ENCODE data around the gene SPDYE3.
"Not testable (repeated sequence)": the region's sequence is repeated elsewhere in the genome, so short reads cannot be mapped to it uniquely, and the experiment has no call there.

The SPDYE3 gene, protein sequence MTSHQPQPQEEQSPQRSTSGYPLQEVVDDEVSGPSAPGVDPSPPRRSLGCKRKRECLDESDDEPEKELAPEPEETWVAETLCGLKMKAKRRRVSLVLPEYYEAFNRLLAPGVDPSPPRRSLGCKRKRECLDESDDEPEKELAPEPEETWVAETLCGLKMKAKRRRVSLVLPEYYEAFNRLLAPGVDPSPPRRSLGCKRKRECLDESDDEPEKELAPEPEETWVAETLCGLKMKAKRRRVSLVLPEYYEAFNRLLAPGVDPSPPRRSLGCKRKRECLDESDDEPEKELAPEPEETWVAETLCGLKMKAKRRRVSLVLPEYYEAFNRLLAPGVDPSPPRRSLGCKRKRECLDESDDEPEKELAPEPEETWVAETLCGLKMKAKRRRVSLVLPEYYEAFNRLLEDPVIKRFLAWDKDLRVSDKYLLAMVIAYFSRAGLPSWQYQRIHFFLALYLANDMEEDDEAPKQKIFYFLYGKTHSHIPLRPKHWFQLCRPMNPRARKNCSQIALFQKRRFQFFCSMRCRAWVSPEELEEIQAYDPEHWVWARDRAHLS

DNA sequence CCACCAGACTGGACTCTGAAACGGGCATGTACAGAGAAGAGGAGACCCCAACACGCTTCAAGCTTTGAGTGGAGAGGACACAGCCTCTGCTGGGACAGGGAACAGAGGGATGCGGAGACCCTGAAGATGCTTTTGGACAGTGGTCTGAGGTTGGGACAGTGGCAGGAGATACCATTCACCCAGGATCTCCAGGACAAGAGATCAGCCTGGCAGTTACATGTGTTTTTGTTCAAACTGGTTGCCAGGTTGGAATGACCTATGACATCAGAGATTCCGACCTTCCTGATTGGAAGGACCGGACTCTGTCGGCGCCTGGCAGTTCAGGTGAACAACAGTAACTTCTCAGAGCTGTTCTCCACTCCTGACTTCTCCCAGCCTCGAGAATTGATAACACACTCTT is at the start of gene SPDYE3:
SPDYE3 (plus strand) TSS at position 301 of the 400 bp plus-strand sequence. CDS start 184 bp downstream, outside the sequence.
- not testable (repeated sequence) for DNase-seq (ENCODE audit: low read depth in 3 of 3, low spot score in 1 of 3)

DNA sequence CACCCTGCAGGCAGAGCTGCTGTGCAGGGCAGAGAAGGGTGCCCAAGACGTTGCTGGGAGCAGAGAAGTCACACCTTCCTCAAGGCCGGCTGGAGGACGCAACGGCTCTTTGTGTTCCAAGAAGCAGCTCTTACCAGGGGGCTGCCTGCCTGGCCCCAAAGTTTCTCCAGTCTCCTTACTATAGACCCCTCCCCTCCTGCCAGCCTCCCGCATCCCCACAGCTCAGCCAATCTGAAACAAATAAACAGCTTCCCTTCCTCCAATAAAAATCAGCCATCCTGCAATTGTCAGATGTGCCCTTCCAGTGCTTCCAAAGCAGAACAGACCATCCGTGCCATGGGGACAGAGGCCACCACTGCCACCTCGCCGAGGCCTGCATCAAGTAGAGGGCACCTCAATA is 47.5 kb upstream of the SPDYE3 start:
- DNase-seq (ENCODE audit: low read depth in 3 of 3, low spot score in 1 of 3): not testable (repeated sequence)

DNA sequence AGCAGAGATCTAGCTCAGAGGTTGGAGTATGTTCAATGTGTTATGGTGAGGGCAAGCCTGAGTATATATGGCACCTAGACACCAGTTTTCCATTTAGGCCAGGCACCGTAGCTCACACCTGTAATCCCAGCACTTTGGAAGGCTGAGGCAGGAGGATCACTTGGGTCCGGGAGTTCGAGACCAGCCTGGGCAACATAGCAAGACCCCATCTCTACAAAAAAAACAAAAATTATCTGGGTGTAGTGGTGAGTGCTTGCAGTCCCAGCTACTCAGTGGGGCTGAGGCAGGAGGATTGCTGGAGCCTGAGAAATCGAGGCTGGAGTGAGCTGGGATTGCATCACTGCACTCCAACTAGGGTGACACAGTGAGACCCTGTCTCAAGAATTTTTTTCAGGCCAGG is 44.6 kb upstream of the SPDYE3 start:
- not testable (repeated sequence) for DNase-seq (ENCODE audit: low read depth in 3 of 3, low spot score in 1 of 3)

DNA sequence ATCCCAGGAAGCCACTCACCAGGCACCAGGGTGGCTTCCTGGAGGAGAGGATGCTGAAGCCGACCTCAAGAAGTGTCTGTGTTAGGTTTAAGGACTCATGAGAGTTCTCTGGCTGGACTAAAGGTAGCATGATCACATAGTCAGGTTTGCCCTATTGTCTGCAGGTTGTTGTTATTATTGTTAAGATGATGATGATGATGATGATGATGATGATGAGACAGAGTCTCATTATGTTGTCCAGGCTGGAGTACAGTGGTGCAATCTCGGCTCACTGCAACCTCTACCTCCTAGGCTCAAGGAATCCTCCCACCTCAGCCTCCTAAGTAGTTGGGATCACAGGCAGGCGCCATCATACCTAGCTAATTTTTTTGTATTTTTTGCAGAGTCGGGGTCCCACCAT is 43.3 kb upstream of the SPDYE3 start:
- DNase-seq (ENCODE audit: low read depth in 3 of 3, low spot score in 1 of 3): not testable (repeated sequence)

DNA sequence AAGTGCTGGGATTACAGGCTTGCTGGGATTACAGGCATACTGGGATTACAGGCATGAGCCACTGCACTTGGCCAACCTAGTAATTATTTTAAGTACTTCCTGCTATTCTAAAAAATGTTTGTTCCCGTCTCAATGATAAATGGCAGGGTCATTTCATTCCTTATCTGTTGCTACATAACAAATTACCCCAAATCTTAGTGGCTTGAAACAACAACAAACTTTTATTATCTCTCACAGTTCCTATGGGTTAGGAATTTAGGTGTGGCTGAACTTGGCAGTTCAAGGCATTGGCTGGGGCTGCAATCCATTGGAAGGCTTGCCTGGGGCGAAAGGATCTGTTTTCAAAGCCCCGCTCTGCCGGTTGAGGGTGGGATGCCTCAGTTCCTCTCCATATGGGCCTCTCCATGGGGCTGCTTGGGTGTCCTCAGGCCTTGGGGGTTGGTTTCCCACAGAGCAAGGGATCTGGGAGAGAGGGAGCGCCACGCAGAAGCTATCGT is 42.8 kb upstream of the SPDYE3 start:
- DNase-seq (ENCODE audit: low read depth in 3 of 3, low spot score in 1 of 3): not testable (repeated sequence)

DNA sequence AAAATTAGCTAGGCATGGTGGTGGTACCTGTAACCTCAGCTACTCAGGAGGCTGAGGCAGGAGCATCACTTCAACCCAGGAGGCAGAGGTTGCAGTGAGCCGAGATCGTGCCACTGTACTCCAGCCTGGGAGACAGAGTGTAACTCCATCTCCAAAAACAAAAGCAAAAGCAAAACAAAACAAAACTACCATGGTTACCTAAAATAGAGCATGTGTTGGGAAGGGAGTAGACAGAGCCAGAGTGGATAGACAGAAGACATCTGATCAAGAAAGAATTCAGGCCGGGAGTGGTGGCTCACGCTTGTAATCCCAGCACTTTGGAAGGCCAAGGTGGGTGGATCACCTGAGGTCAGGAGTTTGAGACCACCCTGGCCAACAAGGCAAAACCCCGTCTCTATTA is 41.7 kb upstream of the SPDYE3 start:
- DNase-seq (ENCODE audit: low read depth in 3 of 3, low spot score in 1 of 3): not testable (repeated sequence)

DNA sequence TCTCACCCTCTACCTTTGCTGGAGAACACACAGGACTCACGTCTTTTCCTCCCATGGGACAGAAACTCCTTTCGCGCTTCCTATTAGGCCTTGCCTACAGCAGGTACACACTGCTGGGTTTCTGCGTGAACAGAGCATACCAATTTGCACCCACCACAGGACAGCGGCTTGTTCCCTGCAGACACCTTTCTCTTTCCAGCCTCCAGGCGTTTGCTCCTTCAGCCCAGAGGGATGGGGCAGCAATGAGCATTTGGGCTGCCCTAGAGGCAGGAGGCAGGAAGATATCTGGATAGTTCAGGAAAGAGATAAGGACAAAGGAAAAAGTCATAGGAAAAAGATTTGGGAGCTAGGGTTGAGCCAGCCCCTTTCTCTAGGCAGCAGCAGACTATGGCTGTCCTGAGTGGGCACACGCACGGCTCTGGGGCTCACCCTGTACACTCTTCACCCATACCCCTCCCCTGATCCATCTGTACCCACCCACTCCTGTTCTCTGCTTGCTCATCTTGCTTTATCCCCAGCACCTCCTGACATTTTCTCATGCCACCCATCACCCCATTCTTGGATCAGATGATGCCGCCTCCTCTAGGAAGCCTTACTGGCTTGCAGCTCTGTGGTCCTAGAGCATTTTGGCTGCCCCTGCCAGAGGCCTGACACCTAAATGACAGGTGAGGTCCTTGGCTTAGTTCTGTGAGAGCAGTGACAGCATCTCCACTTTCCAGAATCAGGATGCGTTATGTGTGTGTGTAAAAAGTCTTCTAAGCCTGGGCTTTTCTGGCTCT is 40.7 kb upstream of the SPDYE3 start:
- DNase-seq (ENCODE audit: low read depth in 3 of 3, low spot score in 1 of 3): no peak

DNA sequence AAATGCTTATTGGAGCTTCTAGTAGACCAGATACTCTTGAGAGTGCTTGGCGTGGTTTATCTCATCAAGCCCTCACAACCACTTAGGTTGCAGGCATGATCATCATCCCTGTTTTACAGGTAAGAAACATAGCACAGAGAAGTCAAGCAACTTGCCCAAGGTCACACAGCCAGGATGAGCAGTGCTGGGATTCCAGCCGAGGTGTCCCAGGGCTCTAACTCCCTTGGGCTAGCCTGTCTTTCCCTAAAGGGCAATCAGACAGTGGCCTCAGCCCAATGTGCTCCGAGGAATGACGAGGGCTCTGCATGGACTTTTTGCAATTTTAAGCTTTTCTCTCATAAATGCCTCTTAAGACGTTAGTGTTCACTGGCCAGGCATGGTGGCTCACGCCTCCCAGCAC is 39.9 kb upstream of the SPDYE3 start:
- DNase-seq (ENCODE audit: low read depth in 3 of 3, low spot score in 1 of 3): no peak

DNA sequence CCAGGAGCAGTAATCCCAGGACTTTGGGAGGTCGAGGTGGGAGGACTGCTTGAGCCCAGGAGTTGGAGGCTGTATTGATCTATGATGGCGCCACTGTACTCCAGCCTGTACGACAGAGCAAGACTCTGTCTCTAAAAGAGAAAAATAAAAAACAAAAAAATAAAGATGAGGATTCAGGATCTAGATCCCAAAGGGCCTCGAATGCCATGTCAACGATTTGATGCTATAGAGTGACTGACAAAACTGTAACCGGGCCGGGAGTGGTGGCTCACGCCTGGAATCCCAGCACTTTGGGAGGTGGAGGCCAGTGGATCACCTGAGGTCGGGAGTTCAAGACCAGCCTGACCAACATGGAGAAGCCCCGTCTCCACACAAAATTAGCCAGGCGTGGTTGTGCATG is 38.6 kb upstream of the SPDYE3 start:
- DNase-seq (ENCODE audit: low read depth in 3 of 3, low spot score in 1 of 3): not testable (repeated sequence)

DNA sequence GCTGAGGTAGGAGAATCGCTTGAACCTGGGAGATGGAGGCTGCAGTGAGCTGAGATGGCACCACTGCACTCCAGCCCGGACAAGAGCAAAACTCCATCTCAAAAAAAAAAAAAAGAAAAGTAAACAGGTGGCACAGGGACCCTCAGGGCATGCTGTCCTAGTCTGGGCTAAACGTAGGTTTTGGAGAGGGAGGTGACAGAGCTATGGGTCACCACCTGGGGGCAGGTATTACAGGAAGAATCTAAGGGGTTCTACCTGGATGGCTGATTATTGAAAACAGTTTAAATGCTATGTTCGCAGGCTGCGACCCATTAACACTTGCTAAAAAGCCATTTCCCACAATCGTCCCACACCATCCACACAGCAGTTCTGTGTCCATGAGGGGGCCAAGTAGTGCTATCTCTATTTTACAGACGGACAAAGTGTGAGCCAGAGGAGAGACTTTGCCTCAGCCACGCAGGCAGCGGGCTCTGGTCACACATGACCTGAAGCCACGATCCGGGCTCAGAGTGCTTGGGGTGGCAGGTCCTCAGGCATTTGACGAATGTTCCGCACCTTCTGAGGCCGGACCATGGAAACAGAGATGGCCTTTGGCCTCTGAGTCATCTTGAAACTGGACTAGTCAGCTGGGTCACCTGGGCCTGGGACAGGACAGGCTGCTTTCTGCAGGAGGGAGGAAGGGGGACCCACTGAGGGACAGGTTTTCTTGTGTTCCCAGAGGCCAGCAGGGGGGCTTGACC is 38.0 kb upstream of the SPDYE3 start:
- not testable (repeated sequence) for DNase-seq (ENCODE audit: low read depth in 3 of 3, low spot score in 1 of 3)

DNA sequence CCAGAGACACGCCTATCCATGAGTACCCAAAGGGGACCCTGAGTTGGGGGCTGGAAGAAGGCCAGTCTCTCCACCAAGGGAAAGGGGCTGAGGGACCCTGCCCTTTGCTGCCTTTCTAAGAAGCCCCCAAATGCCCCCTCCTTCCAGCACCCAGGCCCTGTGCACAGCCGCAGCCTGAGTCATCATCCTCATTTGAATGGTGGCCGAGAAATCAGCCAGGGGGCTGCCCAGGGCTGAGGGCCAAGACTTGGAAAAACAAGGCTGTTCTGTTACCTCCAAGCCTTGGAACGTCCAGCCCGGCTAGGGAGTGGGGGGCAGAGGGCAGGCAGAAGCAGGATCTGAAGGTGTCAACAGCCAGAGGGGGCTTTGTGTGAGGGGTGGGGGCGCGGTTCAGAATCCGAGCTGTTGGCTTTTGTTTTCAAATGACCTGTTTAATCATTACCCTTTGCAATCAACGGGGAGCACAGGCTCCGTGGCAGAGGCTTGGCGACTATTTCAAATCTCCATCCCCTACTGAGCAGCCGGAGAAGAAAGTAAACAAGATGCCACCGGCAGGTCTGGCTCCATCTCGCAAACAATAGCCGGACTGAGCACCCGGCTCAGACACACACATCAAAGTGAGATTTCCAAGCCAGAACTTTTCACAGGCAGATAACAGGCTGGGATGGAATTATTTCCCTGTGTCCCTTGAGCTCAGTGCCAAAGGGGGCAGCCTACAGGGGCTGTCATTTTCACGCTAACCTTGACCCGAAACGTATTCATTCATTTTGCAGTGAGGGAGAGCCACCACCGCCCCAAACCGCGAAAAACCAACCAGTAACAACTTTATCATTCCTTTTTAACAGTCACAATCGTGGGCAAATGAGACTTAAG is 37.2 kb upstream of the SPDYE3 start:
- not testable (repeated sequence) for DNase-seq (ENCODE audit: low read depth in 3 of 3, low spot score in 1 of 3)

DNA sequence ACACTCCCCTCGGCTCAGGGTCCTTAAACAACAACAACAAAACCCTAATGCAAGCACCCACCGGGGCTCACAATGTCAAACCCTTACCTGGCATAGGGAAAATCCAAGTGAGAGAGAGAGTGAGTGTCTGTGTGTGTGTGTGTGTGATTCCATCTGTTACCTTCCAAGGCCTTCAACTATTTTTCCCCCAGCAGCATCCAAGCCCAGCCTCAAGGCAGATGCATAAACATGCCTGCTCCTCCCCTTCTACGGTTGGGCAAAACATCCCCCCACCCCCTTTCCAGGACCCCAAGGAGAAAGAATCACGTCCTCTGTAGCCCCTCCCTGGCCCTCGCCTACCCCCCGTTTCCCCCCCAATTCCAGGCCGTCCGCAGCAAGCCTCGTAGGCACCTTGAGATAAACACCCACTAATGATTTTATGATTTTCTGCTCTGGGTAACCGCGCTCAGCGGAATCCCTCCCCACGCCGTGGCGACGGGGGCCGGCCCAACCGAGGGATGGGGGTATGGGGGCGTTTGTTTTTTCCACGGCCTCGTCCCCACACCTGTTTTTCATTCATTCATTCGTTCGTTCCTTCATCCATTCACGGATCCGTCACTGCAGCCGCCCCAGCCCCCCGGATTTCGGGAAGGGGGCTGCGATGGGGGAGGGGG is 36.4 kb upstream of the SPDYE3 start:
- peak in 1 of 3 donors; percentile 6 for DNase-seq (ENCODE audit: low read depth in 3 of 3, low spot score in 1 of 3)

DNA sequence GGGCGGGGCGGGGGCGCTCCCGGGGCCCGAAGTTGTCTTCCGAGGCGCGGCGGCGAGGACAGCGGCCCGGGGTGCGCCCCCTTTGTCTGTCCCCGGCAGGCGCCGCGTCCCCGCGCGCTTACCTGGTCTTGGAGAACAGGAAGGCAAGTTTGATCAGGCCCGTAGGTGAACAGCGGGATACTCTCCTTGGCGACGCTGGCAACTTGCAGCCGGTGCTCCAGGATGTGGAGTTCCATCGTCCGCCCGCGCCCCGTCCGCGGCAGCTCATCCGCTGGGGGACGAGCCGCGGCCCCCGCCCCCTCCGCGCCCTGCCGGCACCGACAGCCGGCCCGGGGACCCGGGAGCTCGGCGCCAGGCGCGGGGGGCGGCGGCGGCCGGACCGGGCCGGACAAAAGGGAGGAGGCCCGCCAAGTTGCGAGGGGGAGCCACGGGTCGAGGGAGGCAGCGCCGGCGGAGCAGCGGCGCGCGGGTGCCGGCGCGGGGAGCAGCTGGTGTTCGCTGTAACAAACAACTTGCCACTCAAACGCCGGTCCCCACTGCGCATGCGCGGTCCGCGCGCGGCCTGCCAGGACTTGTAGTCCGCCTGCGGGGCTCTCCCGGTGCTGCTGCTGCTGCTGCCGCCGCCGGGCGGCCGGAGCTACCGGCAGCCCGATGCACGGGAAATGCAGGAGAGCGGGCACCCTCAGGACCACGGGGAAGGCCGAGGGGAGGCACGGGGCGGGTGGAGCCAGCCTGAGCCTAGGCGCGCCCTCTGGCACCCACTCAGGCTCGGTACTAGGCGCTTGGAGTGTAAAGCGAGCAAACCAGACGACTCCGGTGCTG is 35.6 kb upstream of the SPDYE3 start:
- peak; percentile 97 for DNase-seq (ENCODE audit: low read depth in 3 of 3, low spot score in 1 of 3)

DNA sequence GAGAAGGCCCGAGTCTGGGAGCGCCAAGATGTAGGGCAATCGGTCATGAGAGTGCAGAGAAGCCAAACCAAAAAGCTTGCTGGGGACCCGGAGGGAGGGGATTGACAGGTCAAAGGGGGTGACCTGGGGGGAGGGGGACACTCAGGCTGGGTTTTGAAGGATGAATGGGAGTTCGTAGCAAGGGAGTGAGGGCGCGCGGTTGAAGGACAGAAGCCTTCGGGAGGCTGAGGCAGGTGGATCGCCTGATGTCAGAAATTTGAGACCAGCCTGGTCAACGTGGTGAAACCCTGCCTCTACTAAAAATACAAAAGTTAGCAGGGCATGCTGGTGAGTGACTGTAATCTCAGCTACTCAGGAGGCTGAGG is 35.0 kb upstream of the SPDYE3 start:
- not testable (repeated sequence) for DNase-seq (ENCODE audit: low read depth in 3 of 3, low spot score in 1 of 3)

DNA sequence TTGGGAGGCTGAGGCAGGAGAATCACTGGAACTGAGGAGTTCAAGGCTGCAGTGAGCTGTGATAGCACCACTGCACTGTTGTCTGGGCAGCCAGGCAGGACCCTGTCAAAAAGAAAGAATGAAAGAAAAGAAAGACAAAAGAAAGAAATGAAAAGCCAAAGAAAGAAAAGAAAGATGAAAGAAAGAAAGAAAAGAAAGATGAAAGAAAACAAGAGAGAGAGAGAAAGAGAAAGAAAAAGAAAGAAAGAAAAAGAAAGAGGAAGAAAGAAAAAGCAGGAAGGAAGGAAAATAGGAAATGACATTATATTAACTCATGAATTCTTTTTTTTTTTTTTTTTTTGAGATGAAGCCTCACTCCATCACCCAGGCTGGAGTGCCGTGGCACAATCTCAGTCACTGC is 32.4 kb upstream of the SPDYE3 start:
- DNase-seq (ENCODE audit: low read depth in 3 of 3, low spot score in 1 of 3): no peak

DNA sequence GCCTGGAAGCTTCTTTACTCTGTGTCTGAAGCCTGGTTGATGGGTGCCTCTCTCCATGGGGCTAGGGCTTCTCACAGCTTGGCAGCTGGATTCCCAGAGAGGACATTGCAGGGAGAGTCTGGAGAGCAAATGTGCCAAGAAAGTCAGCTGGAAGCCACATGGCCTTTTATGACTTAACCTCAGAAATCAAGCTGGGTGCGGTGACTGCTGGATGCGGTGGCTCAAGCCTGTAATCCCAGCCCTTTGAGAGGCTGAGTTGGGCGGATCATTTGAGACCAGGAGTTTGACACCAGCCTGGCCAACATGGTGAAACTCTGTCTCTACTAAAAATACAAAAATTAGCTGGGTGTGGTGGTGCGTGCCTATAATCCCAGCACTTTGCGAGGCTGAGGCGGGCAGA is 31.4 kb upstream of the SPDYE3 start:
- DNase-seq (ENCODE audit: low read depth in 3 of 3, low spot score in 1 of 3): not testable (repeated sequence)

DNA sequence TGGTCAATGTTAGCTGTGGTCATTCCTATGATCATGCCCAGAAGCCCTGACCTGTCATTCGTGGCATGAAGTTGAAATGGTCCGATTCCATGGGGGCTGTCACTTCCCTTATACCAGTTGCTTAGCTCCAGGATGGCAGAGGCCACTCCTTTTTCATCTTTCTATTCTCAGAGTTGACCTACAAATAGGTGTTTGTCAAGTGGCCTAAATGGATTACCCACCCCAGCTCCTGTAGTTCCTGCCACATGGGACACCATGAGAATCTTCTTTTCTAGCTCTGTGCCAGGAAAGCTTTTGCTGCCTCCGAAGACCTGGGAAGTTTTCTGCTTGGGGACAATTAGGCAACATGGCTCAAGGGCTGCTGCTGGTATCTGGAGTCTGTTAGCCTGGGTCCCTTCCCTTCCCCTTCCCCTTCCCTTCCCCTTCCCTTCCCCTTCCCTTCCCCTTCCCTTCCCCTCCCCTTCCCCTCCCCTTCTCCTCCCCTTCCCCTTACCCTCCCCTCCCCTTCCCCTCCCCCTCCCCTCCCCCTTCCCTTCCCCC is 25.4 kb upstream of the SPDYE3 start:
- not testable (repeated sequence) for DNase-seq (ENCODE audit: low read depth in 3 of 3, low spot score in 1 of 3)

DNA sequence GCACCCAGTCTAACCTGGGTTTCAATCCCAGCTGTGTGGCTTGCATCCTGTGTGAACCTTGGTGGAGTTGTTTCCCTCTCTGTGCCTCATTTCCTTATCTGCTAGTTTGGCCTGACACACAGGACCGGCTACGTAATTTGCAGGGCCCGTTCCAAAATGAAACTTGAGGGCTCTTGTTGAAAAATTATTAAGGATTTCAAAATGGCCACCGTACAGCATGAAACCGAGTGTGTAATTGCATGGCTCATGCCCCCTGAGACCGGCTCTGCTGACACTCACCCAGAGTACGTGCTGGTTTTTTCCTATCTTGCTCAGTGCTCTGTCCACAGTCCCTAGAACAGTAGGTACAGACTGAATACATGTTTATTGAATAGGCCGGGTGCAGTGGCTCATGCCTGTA is 24.4 kb upstream of the SPDYE3 start:
- DNase-seq (ENCODE audit: low read depth in 3 of 3, low spot score in 1 of 3): not testable (repeated sequence)
